HCT116 (cell line): ENCODE measurements around the gene SUB1.
"Not testable (repeated sequence)": the region's sequence is repeated elsewhere in the genome, so short reads cannot be mapped to it uniquely, and the experiment has no call there.

ENCODE experiments used
- POLR2A ChIP-seq: IDR thresholded peaks from 2 replicates; pipeline ENCODE4 v1.7.0; 2011; ENCODE audit warnings: borderline replicate concordance; ENCODE audit not compliant: insufficient read depth, insufficient read length; ENCODE audit errors: extremely low read depth
- SP1 ChIP-seq: IDR thresholded peaks from 2 replicates; pipeline ENCODE4 v1.6.1; 2012; ENCODE audit warnings: low read depth

DNA sequence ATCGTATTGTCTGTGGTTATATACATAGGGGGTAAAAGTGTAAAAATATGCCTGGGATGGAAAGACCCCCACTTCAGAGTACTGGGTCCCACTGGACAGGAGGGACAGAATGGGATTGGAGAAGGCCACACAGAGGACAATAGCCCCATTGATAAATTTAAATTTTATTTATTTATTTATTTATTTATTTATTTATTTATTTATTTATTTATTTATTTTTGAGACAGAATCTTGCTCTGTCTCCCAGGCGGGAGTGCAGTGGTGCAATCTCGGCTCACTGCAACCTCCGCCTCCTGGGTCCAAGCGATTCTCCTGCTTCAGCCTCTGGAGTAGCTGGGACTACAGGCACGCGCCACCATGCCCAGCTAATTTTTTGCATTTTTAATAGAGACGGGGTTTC lies 47.7 kb downstream of the SUB1 start:
- TF ChIP-seq SP1, POLR2A: not testable (repeated sequence)
